ENCODE results near the gene PTCD2.

PTCD2 gene, protein sequence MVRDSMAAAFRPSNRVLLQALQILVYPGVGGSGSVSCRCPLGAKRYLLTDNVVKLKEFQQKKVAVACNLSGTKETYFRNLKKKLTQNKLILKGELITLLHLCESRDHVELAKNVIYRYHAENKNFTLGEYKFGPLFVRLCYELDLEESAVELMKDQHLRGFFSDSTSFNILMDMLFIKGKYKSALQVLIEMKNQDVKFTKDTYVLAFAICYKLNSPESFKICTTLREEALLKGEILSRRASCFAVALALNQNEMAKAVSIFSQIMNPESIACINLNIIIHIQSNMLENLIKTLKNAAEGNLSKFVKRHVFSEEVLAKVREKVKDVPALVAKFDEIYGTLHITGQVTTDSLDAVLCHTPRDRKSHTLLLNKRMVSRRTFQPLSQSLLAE

DNA sequence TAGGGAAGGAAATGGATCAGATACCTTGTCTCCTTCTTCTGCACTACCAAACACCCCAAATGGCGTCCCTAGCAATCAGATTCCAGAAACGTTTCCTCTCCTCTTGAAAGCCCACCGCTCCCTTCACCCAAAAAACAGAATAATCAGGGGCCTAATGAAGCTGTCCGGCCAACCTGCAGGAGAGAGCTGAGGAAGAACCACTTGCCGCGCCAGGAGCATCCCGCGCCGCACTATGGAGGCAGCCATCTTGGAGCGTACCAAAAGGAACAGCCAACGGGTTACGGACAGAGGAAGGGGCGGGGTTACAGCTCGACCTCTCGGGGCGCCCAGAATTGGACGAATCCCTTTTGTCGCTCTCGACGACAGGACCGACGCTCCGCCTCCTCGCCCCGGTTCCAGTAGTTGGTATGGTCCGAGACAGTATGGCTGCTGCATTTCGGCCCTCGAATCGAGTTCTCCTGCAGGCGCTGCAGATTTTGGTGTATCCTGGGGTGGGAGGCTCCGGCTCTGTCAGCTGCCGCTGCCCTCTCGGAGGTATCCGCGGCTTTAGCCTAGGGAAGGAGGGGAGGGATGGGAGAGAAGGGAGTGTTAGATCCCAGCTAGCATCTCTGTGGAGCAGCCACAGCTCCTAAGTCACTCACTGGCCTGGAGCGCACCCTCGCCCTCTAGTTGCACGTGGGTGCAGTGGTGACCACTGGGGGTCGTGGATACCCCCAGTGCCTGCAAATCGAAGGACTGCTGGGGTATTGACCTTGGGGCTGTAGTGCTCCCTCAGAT is at the start of gene PTCD2, which contains the start of gene MRPS27:
TSS of gene PTCD2 (plus strand) at position 398 of the 777 bp plus-strand sequence. CDS start at position 408, 10 bp downstream.
TSS of gene MRPS27 (minus strand) at position 265 of the 777 bp plus-strand sequence. CDS start at position 246, 19 bp downstream.
- DNase-seq: peak; percentile 92

DNA sequence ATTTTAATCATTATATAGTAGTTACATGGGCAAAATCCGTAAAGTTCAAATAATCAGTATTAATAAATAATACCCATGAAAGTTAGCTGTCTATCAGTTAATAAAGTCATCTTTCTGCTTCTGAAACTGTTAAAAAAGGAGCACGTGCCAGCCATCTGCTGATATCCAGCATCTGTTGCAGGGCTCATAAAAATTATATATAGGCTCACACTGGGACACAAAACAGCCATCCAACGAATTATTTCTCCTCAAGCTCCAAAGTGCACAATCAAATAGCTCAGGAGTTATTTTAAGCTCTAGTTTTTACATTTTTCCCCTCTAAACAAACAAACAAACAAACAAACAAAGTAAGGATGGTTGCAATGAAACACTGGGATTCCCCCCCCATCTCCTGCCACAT is 48.5 kb upstream of the PTCD2 start:
- no peak for DNase-seq

DNA sequence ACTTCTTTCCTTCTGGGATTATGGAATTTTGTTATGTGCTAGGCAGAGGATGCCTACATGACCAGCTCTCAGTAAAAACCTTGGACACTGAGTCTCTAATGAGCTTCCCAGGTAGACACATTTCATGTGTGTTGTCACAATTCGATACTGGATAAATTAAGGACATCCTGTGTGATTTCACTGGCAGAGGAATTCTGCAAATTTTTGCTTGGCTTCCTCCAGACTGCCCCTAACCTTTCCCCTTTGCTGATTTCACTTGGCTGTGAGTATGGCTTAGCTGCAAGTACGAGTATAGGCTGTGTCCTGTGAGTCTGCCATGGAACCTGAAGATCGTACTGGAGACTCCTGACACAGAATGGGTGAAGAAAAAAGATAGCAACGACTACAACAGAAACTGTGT is 47.8 kb upstream of the PTCD2 start:
- no peak for DNase-seq

DNA sequence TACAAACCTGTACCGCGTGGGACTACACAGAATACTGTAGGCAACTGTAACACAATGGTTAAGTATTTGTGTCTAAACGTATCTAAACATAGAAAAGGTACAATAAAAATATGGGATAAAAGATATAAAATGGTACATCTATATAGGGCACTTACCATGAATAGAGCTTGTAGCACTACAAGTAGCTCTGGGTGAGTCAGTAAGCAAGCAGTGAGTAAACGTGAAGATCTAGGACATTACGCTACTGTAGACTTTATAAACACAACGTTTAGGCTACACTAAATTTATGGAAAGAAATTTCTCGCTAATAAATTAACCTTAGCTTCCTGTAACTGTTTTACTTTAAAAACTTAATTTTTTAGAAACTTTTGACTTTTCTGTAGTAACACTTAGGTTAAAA is 46.6 kb upstream of the PTCD2 start:
- DNase-seq: no peak

DNA sequence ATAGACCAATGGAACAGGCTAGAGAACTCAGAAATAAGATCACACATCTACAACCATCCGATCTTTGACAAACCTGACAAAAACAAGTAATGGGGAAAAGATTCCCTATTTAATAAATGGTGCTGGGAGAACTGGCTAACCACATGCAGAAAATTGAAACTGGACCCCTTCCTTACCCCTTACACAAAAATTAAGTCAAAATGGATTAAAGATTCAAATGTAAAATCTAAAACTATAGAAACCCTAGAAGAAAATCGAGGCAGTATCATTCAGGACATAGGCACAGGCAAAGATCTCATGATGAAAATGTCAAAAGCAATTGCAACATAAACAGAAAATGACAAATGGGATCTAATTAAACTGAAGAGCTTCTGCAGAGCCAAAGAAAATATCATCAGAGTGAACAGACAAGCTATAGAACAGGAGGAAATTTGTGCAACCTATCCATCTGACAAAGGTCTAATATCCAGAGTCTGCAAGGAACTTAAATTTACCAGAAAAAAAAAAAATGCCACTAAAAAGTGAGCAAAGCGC is 43.9 kb upstream of the PTCD2 start:
- no peak for DNase-seq

DNA sequence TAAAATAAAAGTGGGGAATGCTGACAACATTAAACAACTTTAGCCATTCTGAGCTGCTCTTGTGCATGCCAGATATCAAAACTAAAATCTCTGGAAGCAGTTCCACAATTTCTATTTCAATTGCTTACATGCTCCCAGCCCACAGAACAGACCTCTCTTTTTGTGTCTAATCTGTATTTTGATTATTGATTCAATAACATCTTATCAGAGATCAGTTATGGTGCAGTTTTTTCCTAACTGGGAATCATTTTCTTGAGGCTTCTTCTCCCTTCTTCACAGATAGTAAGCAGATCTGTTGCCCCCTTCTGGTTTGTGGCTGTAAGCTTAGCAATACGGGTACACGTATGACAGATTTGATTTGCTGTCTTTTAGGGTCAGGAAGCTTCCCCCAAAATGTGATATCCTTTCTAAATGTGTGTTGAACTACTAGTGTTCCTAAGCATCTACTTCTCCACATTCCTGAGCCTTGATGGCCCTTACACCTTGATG is 39.5 kb upstream of the PTCD2 start:
- no peak for DNase-seq

DNA sequence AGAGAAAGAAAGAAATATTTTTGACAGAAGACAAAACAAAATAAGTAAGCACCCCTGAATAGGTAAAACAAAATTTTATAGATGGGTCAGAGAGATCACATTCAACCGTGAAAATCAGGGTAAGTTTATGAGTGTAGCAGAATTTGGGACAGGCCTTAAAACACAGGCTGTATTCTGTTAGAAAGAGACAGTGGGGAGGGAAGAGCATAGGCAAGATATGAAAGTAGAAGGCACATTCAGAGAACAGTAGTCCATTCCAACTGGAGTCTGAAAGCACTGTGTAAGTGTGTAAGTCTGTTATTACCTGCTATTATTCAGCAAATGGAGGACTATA is 38.8 kb upstream of the PTCD2 start:
- no peak for DNase-seq

DNA sequence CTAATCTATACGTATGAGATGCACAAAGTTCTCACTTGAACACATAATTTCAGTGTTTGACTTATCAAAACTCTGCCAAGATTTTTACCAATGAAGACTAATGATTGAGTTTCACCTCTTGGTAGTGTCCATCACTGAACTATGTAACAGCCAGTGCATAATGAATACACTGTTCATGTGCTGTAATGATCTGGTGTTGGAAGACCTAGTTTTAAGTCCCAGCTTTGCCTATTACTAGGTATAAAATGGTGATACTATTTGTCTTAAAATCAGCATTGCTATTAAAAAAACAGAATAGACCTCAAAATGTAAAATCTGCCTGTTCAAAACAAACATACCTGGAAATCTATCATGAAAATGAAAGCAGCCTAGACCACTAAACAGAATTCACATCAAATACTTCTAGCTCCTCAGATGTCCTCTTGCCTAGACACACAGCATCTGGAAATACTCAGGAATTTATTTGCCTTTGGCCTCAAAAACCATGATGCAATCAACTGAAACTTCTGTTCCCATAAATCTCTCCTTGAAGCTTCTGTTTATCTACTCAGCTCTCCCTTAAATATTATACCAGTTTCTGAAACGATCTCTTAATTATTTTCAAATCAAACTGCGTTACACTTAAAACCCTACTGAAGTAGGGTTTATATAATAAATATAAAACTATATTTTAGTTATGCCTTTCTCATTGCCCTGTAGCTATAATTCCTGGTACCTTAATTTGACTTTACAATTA is 38.2 kb upstream of the PTCD2 start:
- no peak for DNase-seq

DNA sequence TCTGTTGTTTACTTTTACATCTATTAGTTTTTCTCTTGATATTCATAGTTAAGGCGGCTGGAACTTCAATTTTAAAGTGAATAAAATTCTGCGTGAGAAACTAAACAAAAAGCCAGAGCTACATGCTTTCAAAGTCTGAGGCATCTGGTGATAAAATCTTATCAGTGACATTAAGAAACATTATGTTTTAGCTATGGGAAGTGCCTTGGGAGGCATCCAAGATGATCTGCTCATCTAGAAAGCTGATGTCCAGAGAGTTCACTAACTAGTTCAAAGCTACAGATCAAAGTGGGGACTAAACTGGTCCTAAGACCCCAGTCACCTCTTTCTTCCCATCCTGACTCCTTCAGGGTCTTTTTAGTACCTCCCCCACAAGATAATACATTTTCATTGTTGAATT is 37.3 kb upstream of the PTCD2 start:
- DNase-seq: no peak

DNA sequence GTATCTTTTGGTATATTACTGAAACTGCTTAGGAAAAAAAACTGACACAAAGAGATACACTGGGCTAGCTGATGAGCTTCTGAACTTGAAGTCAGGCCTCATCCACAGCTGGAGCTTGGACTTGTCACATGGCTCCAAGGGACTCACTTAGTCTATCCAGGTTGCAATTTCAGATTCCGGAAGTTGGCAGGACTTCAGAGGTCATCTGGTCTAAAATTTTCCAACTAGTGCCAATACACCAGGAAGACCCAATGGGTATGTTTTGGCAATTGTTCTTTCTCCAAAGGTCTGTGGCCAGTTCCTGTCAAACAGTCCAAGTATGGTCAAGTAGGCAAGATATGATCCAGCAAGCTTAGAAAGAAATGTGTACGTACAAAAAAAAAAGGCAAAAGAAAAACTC is 36.8 kb upstream of the PTCD2 start:
- DNase-seq: no peak

DNA sequence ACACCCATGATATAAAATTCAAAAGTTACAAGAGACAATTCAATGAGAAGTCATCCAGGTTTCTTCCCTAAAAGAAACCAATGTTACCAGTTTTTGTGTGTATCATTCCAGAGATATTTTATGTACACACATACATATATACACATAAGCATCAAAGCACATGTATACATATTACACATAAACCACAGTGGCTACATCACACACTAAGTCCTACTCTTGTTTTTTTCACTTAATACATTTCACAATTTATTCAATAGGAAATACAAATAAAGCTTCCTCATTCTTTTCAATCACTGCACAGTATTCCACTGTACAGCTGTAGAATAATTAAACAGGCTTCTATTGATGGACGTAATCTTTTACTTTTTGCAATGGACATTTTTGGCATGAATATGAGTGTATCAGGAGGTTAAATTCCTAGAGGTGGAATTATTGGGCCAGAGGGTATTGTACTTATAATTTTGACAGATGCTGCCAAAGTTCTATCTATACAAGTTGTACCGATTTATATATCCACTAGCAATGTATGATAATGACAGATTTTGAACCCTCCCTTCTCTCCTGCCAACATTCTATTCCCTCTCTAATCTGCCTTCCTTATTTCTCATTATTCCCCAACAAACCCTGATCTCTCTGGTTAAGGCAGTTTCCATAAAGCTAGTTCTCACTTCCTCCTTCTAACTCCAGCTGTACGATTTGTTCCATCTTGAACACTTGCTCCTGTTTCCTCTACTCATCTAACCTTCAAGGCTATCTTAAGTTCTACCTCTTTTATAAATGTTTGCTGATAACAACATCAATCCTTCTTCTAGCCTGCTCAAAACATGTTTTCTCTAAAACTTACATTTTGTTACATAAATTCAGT is 35.4 kb upstream of the PTCD2 start:
- no peak for DNase-seq

DNA sequence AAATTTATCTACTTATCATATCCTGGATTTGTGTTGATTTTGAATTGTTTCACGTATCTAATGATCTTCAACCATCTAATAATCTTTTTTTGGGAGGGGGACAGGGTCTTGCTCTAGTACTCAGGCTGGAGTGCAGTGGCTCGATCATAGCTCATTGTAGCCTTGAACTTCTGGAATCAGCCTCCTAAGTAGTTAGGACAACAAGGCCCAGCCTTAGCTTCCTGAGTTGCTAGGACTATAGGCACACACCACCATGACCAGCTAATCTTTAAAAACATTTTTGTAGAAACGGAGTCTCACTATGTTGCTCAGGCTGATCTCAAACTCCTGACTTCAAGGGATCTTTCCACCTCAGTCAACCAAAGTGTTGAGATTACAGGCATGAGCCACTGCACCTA is 34.8 kb upstream of the PTCD2 start:
- no peak for DNase-seq

DNA sequence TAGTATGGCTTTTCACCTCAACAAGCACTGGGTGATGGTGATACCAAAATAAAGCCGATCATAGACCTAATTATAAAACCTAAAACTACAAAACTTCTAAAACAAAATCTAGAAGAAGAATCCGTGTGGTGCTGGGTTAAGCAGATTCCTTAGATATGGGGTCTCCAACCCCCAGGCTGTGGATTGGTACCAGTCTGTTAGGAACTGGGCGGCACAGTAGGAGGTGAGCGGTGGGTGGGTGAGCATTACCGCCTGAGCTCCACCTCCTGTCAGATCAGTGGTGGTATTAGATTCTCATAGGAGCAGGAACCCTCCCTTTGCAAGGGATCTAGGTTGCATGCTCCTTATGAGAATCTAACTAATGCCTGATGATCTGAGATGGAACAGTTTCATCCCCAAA is 33.4 kb upstream of the PTCD2 start:
- DNase-seq: no peak

DNA sequence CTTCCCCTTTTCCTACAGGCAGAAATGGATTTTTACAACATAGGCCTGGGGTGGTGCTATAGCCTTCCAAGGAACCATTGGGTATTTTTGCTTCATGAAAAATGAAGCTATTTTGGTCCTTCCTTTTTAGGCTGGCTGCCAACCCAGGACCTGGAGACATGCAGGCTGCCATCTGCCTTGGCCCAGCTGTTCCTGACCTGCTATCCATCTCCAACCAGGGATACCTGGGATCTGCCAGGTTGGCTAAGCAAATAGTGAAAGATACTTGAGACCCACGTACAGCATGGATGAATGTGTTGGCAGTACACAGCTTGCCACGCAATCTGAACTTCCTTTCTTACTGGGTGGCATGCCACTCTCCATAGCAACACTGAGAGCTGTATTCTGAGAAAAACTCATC is 31.2 kb upstream of the PTCD2 start:
- DNase-seq: no peak

DNA sequence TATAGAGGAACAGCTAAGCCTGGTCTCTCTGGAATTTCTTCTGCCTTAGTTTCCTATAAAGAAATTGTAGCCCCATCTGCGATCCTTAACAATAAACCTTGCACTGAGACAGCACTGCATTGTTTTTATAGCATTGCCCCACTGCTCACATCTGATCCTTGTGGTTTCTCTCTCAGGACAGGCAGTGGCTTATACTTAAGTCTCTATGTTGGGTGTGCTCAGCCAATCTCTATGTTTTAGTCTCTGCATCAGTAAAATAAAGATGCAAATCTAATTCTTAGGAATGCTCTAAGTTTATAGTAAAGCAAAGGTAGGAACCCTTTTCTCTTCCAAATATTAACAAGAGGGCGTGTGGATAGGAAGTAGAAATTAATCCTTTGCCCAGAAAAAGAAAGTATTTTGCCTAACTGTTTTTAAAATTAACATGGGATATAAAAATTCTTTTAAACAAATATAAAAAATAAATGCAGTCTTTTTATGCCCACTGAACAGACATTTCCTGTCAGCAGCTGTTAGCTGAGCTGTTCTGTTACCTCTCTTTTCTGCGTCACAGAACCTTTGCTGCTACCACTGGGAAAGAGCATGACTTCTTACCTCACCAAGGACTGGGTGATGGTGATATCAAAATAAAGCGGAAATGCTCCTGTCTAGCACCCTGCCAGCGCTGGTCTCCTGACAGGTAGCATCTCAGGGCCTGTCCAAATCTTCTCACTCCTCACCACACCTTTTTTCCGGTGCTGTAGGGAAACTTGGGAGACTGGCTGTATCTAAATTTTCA is 29.6 kb upstream of the PTCD2 start:
- no peak for DNase-seq

DNA sequence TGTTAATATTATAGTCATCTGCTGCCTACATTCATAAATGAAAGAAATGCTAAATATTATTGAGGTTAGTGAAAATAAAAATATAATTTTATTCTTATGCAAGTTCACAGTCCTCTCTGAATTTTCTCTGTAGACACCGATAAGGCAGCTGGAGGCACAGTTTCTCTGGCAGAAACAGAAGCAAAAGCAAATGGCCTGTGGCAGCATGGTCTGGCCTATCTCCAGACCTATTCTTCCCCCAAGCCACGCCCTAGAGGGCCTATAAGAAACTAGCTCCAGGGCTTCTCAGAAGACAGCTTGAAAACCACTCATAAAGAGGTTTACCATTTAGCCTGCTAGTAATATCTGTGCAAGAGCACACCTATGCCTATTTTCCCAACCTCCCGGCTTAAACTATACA is 28.6 kb upstream of the PTCD2 start:
- DNase-seq: no peak

DNA sequence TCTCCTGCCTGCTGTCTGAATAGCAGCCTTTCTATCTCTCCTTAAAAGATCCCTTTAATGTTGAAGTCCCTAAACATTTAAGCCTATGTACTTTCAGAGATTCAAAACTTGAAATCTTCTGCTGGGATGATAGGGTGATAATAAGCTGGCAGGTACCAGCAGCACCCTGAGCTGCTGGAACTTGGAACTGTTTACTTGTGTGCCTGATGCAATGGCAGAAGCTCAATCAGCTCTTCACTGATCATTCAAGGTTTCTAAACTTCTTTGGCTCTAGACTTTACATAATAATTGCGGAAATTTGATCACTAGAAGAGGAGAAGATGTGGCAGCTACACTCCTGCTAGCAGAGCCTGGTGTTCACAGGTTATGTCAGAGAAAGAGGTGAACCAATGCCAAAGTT is 27.8 kb upstream of the PTCD2 start:
- DNase-seq: no peak

DNA sequence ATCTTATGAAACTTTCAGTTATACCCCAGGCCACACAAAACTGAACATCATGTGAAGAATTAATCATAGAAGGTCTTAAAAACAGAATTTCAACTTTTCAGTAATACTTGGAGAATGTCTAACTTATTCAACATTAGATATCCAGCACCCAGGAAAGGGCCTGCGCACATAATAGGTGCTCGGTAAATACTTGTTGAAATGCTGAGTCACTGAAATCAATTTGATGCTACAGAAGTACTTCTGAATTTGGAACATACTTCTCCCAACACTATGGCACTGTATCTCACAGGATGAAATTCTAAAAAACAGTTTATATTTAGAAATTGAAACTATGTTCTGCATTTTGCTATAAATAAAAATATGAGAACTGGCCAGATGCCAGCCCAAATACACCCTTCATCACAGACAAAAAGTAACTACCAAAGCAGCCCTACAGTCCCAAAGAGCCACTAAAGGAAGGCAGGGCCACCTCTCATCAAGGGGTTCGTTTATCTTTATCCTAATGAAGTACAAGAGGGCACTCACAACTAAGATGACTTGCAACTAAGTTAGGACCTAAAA is 26.6 kb upstream of the PTCD2 start:
- DNase-seq: no peak

DNA sequence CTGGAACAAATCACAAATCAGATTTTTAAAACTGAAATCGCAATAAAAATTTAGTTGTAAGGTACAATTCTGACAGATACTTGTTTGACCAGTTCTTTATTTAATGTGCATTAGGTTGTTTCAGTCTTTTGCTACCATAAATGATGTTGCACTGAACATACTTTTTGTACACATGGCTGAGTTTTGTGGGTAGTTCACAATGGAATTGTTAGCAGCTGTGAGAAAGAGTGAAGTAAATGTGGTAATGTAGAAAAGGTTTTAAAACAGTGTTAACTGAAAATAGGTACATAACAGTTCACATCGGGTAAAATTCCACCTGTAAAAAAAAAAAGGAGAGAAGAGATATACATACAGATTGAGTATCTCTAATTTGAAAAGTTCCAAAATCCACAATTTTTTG is 25.7 kb upstream of the PTCD2 start:
- DNase-seq: no peak

DNA sequence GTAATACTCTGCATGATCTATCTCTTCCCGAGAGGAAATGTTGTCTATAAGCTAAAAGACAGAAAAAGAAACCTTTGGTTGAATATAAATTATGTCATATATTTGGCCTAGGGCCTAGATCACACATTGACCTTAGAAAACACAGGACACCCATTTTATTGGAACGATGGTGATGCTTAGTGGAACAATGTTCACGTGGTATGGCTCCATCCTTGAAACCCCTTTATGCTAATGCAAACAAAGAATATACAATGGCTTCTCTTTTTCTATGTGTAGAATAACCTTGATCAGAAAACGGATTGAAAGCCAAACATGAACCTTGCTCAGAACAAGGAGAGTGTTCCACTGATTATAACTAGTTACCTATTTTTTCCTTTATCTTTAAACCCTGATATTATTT is 24.6 kb upstream of the PTCD2 start:
- DNase-seq: no peak

DNA sequence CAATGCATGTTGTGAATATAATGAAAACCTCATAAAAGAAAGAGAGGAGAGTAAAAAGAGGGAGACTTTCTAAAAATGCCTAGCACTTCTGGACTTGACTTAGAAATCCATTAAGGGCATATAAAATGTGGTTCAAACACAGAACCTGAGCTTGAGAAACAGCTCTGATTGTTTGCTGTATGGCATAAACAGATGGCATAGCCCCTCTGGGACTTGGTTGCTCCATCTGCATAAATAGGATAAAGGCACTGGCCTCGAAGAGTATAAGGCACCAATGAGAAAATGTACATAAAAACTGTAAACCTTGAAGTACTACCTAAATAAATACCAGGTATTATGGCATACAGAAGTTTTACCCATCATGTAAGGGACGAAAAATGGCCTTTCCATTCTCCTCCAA is 23.9 kb upstream of the PTCD2 start:
- DNase-seq: no peak

All from T1000 (cell line).